GM12864 (cell line): Measurements from ENCODE around the gene MAPKAPK2.

Experiments
- DNase-seq: peaks from one replicate; pipeline ENCODE4 v3.0.0-alpha.2; 2011; ENCODE audit warnings: low read depth
- H3K4me3 ChIP-seq: 2 replicates; pipeline ENCODE4 v1.5.1; 2011; ENCODE audit warnings: mild to moderate bottlenecking, low read depth, low read length, control low read depth
- TF ChIP-seq, protein P1 (sequence below): IDR thresholded peaks from 2 replicates; pipeline ENCODE4 v1.5.1; 2011; ENCODE audit warnings: low read depth, mild to moderate bottlenecking, moderate library complexity, low read length, control low read depth, inconsistent platforms; ENCODE audit errors: missing control alignments

The MAPKAPK2 gene

DNA sequence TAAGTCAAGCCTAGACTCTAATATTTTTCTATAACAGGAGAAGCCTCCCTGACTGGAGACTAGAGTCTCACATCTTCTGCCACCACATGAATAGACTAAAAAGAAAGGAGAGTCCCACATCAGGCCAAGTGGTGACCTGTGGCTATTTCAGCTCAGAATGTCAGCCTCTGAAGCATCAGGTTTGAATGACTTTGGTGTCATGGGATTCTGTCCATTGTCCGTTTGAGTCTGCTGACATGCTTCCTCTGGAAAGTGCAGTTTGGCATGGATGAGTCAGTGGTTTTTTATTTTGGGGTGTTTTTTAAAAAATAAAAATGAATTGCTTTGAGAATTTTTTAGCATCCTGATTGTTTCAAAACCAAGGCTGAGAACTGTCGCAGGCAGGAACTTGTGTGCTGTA, 29.9 kb upstream of the MAPKAPK2 start:
- no peak overlapping the region for H3K4me3 ChIP-seq
- DNase-seq = no peak
- TF ChIP-seq, protein P1, sequence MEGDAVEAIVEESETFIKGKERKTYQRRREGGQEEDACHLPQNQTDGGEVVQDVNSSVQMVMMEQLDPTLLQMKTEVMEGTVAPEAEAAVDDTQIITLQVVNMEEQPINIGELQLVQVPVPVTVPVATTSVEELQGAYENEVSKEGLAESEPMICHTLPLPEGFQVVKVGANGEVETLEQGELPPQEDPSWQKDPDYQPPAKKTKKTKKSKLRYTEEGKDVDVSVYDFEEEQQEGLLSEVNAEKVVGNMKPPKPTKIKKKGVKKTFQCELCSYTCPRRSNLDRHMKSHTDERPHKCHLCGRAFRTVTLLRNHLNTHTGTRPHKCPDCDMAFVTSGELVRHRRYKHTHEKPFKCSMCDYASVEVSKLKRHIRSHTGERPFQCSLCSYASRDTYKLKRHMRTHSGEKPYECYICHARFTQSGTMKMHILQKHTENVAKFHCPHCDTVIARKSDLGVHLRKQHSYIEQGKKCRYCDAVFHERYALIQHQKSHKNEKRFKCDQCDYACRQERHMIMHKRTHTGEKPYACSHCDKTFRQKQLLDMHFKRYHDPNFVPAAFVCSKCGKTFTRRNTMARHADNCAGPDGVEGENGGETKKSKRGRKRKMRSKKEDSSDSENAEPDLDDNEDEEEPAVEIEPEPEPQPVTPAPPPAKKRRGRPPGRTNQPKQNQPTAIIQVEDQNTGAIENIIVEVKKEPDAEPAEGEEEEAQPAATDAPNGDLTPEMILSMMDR = no peak

DNA sequence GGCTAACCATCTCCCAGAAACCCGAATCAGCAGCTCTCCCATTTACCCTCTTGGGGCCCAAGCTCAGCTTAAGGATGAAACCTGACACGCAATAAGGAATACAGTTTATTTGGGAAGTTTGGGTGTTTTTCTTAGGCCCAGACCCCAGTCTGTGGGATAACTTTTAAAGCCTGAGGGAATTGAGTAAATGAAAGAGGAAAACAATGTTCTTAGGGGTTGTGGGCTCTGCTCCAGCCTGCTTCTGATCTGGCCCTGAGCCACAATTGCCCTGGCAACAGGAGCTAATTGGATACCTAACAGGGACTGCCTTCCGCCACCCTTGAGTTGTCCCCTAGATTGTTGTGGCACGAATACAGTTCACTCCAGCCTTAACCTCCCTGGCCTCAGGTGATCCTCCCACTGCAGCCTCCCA, 29.2 kb upstream of the MAPKAPK2 start:
- DNase-seq = no peak
- TF ChIP-seq, protein P1 = no peak

DNA sequence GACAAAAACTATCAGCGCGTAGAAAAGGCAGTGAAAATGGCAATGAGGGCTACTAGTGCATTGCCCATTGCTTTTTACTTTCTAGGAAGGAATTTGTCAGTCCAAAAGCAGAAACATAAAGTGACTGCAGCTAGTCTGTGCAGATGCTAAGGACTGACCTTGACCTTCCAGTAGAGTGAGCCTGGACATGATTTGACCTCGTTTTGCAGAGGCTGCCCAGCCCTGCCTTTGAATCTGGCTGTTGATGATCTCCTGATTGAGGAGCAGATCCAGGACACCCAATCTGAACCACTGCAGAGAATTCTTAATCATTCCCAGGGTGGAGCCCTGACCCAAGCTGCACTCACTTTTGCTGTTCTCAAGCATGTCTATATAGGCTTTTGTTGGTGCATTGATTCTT, 27.8 kb upstream of the MAPKAPK2 start:
- TF ChIP-seq, protein P1 = no peak
- H3K4me3 ChIP-seq = no peak overlapping the region
- DNase-seq = no peak

More for the DNA sequence above, 29.2 kb upstream of the MAPKAPK2 start:
- no peak overlapping the region for H3K4me3 ChIP-seq

DNA sequence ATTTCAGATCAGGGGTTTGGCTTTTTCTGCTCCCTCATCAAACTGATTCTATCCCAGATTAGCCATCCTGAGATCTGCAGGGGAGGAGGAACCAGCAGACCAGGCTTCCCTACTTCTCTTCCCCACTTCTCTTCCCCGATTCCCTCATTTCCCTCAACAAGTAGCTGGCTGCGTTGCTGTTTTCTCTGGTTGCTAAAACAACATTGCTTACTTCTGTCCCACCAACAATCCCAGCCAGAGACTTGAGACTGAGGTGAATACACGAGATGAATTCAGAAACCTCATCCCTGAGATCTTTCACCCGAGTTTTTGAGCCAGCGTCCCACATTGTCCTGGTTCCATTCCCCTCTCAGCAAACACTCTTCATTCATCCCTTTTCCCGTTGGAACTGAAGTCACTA, 27.0 kb upstream of the MAPKAPK2 start:
- no peak overlapping the region for H3K4me3 ChIP-seq
- no peak for DNase-seq
- TF ChIP-seq, protein P1 = no peak

DNA sequence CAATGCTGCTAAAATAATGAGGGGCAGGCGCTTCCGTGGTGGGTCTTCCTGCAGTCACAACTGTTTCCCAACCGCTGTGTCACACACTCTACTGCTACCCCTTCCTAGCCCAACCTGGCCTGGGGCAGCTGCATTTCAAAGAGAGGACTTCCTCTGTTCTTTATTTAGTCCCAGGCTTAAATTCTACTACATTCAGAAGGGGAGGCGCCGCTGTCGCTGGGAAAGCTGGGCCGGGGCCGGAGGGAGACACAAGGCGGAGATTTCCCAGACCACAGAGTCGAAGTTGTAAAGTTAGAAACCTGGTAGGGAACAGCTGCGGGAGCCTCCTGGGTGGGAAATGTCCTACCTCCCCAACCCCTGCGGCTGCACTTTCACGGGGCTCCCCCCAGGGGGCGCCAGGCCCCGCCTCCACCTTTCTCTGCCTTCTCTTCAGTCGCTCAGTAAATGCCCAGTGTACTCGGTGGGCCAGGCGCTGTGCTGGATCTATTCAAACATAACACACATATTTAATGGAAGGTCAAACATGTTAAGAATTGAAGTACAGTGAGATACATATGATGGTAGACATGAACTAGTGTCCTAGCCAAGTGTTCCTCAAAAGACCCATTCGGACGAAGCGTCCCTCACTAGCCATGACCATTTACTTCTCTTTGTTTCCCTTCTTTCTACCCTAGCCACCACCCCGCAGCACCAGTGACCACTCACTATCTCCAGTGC, 26.3 kb upstream of the MAPKAPK2 start:
- TF ChIP-seq, protein P1 = peak; percentile 99
- DNase-seq = no peak
- no peak overlapping the region for H3K4me3 ChIP-seq

DNA sequence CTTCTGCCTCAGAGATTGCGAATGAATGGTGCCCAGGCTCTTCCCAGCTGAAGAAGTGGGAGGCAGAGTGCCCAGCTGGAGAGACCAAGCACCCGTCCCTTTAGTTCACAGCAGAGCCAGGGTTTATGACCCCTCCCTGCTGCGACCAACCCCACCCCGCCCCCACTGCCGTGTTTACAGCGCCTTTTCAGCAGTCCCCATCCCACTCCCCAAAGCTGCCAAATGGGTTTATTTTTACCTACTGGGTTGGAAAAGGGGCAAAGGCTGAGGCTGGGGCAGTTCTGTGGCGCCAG, 25.8 kb upstream of the MAPKAPK2 start:
- H3K4me3 ChIP-seq = no peak overlapping the region
- DNase-seq = no peak
- TF ChIP-seq, protein P1 = no peak

DNA sequence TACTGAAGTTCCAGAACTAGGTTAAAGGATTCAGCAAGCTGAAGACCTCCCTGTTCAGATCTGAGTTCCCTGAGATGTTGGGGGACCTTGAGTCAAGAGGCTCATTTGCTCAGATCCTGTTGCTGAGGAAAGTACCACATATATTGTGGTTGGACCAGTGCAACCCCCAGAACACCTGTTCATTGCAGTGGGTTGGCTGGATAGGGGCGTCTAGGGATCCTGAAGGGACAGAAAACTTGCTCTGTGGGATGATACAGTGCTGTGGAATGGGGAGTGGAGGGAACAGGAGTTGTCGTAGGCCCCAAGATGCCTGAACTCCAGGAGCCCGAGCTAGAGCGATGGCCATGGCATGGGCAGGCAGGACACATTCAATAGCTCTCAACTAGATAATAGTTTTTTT, 24.6 kb upstream of the MAPKAPK2 start:
- TF ChIP-seq, protein P1 = no peak
- no peak overlapping the region for H3K4me3 ChIP-seq
- no peak for DNase-seq
